ENCODE results near the gene RNASET2. TPM values are rescaled to one million over a fixed set of nuclear protein-coding genes. Genes with fewer than 3 reads are reported as not detected.

The RNASET2 gene
- total and polyA plus RNA-seq, 3 donors from 2014 or later = 44.5 to 56.1 (median 50.2) TPM

GRCh38 chr6:166955865-166956443 lies 396 bp downstream of the RNASET2 start:
- Histone ChIP-seq H3K27ac (peak overlapping the region; percentile 53 to 79), H3K27me3 (no peaks in the 10 kb centered on the region), H3K9me3 (no peaks in the 10 kb centered on the region), H3K36me3 (ENCODE audit: low read depth, missing control alignments) (no peaks in the 10 kb centered on the region), H3K4me3 (peak overlapping the region; percentile 78 to 88), H3K4me1 (peaks cover 10% of the 10 kb centered on the region)
- intact Hi-C loops (cut with DNase I; ENCODE audit: low total_unique reads) = no loop called here
- 0% methylated on average over 7 to 34 of the region's 54 CpGs for WGBS, 2 donors
- DNase-seq = peak; percentile 23
- TF ChIP-seq POLR2A (IDR thresholded peaks at IDR 0.05) (no peak), CTCF (IDR thresholded peaks at IDR 0.05) (no peak)

- Histone ChIP-seq H3K36me3 (ENCODE audit: low read depth, missing control alignments) (no peaks in the 10 kb centered on the region), H3K4me1 (peaks cover 16% of the 10 kb centered on the region), H3K9me3 (no peaks in the 10 kb centered on the region), H3K4me3 (peak overlapping the region; percentile 78 to 88), H3K27me3 (no peaks in the 10 kb centered on the region), H3K27ac (peak overlapping the region; percentile 53 to 79)
- TF ChIP-seq POLR2A (IDR thresholded peaks at IDR 0.05) = no peak
- TF ChIP-seq CTCF (IDR thresholded peaks at IDR 0.05) = no peak
- DNase-seq = peak; percentile 37
- 40 to 55% methylated on average over 32 to 52 of the region's 52 CpGs for WGBS, 2 donors
- intact Hi-C loops (cut with DNase I; ENCODE audit: low total_unique reads) = no loop called here
Observed at GRCh38 chr6:166955121-166955864, 1.1 kb downstream of the RNASET2 start.

GRCh38 chr6:166954118-166954713 lies 2.1 kb downstream of the RNASET2 start:
- no peak for DNase-seq
- TF ChIP-seq CTCF (IDR thresholded peaks at IDR 0.05) = no peak
- no peak for TF ChIP-seq POLR2A (IDR thresholded peaks at IDR 0.05)
- Histone ChIP-seq H3K27me3 (no peaks in the 10 kb centered on the region), H3K36me3 (ENCODE audit: low read depth, missing control alignments) (no peaks in the 10 kb centered on the region), H3K4me3 (no peak overlapping the region), H3K4me1 (peaks cover 25% of the 10 kb centered on the region), H3K27ac (no peak overlapping the region), H3K9me3 (no peaks in the 10 kb centered on the region)
- WGBS, 2 donors = 76 to 90% methylated on average over 6 of the region's 6 CpGs
- intact Hi-C loops (cut with DNase I; ENCODE audit: low total_unique reads) = no loop called here

- Histone ChIP-seq H3K36me3 (ENCODE audit: low read depth, missing control alignments) (no peaks in the 10 kb centered on the region), H3K27me3 (no peaks in the 10 kb centered on the region), H3K9me3 (no peaks in the 10 kb centered on the region), H3K4me1 (peaks cover 25% of the 10 kb centered on the region), H3K27ac (no peak overlapping the region), H3K4me3 (no peak overlapping the region)
- DNase-seq = no peak
- 84 to 87% methylated on average over 17 of the region's 17 CpGs for WGBS, 2 donors
- intact Hi-C loops (cut with DNase I; ENCODE audit: low total_unique reads) = no loop called here
- TF ChIP-seq CTCF (IDR thresholded peaks at IDR 0.05) (no peak), POLR2A (IDR thresholded peaks at IDR 0.05) (no peak)
Observed at GRCh38 chr6:166952567-166953486, 3.5 kb downstream of the RNASET2 start.

Data from testis (tissue), 3 donors.